ENCODE measurements around the gene GALT.

GALT gene

GRCh38 chr9:34655394-34655793 is 8.9 kb downstream of the GALT start:
- no peak overlapping the region for H3K4me2 ChIP-seq (ENCODE audit: insufficient read depth, low read length)
- no peak overlapping the region for H3K4me3 ChIP-seq (ENCODE audit: low read depth in 1 of 2, low read length in 2 of 2)
- H3K36me3 ChIP-seq (ENCODE audit: insufficient read depth, low read length), result 0 out of 2 replicates have a peak, but pooled peaks cover 2% of the 10 kb centered on the region
- H3K9me3 ChIP-seq (ENCODE audit: insufficient read depth, low read length, severe bottlenecking), result no peaks in the 10 kb centered on the region
- H4K20me1 ChIP-seq (ENCODE audit: insufficient read depth, low read length), result no peaks in the 10 kb centered on the region
- H3K27ac ChIP-seq (ENCODE audit: low read length), result no peak overlapping the region
- no peak overlapping the region for H3K9ac ChIP-seq (ENCODE audit: low read depth, low read length)
- DNase-seq (no peak), ATAC-seq (ENCODE audit: insufficient read depth, low read depth) (no peak)
- no peaks in the 10 kb centered on the region for H3K27me3 ChIP-seq (ENCODE audit: insufficient read depth, low read length, poor library complexity)
- no peak for TF ChIP-seq EZH2 (IDR thresholded peaks at IDR 0.05; ENCODE audit: borderline replicate concordance, low read depth, low read length, severe bottlenecking)
- TF ChIP-seq CTCF (IDR thresholded peaks at IDR 0.05; ENCODE audit: borderline replicate concordance, extremely low read depth, low read length, poor library complexity, severe bottlenecking), result no peak
- H3K4me1 ChIP-seq (ENCODE audit: insufficient read depth, low read length), result no peaks in the 10 kb centered on the region
- H2AFZ ChIP-seq (ENCODE audit: low read depth, low read length), result no peak overlapping the region
- no peaks in the 10 kb centered on the region for H3K79me2 ChIP-seq (ENCODE audit: insufficient read depth, low read length)

GRCh38 chr9:34656992-34657391 is 10.5 kb downstream of the GALT start:
- H3K4me3 ChIP-seq (ENCODE audit: low read depth in 1 of 2, low read length in 2 of 2), result no peak overlapping the region
- H3K79me2 ChIP-seq (ENCODE audit: insufficient read depth, low read length), result no peaks in the 10 kb centered on the region
- TF ChIP-seq CTCF (IDR thresholded peaks at IDR 0.05; ENCODE audit: borderline replicate concordance, extremely low read depth, low read length, poor library complexity, severe bottlenecking), result no peak
- TF ChIP-seq EZH2 (IDR thresholded peaks at IDR 0.05; ENCODE audit: borderline replicate concordance, low read depth, low read length, severe bottlenecking), result no peak
- H3K4me1 ChIP-seq (ENCODE audit: insufficient read depth, low read length), result no peaks in the 10 kb centered on the region
- DNase-seq (no peak), ATAC-seq (ENCODE audit: insufficient read depth, low read depth) (no peak)
- H2AFZ ChIP-seq (ENCODE audit: low read depth, low read length), result no peak overlapping the region
- H3K9me3 ChIP-seq (ENCODE audit: insufficient read depth, low read length, severe bottlenecking), result no peaks in the 10 kb centered on the region
- no peak overlapping the region for H3K4me2 ChIP-seq (ENCODE audit: insufficient read depth, low read length)
- no peaks in the 10 kb centered on the region for H3K27me3 ChIP-seq (ENCODE audit: insufficient read depth, low read length, poor library complexity)
- H4K20me1 ChIP-seq (ENCODE audit: insufficient read depth, low read length), result no peaks in the 10 kb centered on the region
- H3K9ac ChIP-seq (ENCODE audit: low read depth, low read length), result no peak overlapping the region
- H3K36me3 ChIP-seq (ENCODE audit: insufficient read depth, low read length), result no peaks in the 10 kb centered on the region
- H3K27ac ChIP-seq (ENCODE audit: low read length), result no peak overlapping the region

GRCh38 chr9:34658461-34658860 is 12.0 kb downstream of the GALT start:
- no peak for ATAC-seq (ENCODE audit: insufficient read depth, low read depth)
- TF ChIP-seq EZH2 (IDR thresholded peaks at IDR 0.05; ENCODE audit: borderline replicate concordance, low read depth, low read length, severe bottlenecking) (no peak), CTCF (IDR thresholded peaks at IDR 0.05; ENCODE audit: borderline replicate concordance, extremely low read depth, low read length, poor library complexity, severe bottlenecking) (no peak)
- no peak overlapping the region for H3K4me2 ChIP-seq (ENCODE audit: insufficient read depth, low read length)

More at GRCh38 chr9:34658461-34658860, 12.0 kb downstream of the GALT start:
- Histone ChIP-seq H2AFZ (ENCODE audit: low read depth, low read length) (no peak overlapping the region), H3K9me3 (ENCODE audit: insufficient read depth, low read length, severe bottlenecking) (no peaks in the 10 kb centered on the region), H3K36me3 (ENCODE audit: insufficient read depth, low read length) (no peaks in the 10 kb centered on the region), H3K4me3 (ENCODE audit: low read depth in 1 of 2, low read length in 2 of 2) (no peak overlapping the region), H3K27ac (ENCODE audit: low read length) (no peak overlapping the region), H3K9ac (ENCODE audit: low read depth, low read length) (no peak overlapping the region), H3K79me2 (ENCODE audit: insufficient read depth, low read length) (no peaks in the 10 kb centered on the region), H4K20me1 (ENCODE audit: insufficient read depth, low read length) (no peaks in the 10 kb centered on the region), H3K27me3 (ENCODE audit: insufficient read depth, low read length, poor library complexity) (no peaks in the 10 kb centered on the region), H3K4me1 (ENCODE audit: insufficient read depth, low read length) (peaks cover 14% of the 10 kb centered on the region)
- no peak for DNase-seq

Measured in DND-41 (cell line).